SKM-1 treated with dmso at 0.1 percent for 144 hours (cell line): ENCODE measurements around the gene SIRT4.
"Not testable (repeated sequence)": the region's sequence is repeated elsewhere in the genome, so short reads cannot be mapped to it uniquely, and the experiment has no call there.

ENCODE experiments used
- DNase-seq: peaks from one replicate; lab custom pipeline; 2025; ENCODE audit not compliant: unreplicated experiment; lab: John Stamatoyannopoulos, UW

The SIRT4 gene

GRCh38 chr12:120301962-120302815, at the start of gene SIRT4:
SIRT4 (plus strand) TSS chr12:120302321; CDS start chr12:120303562, 1,241 bp downstream.
- peak; percentile 50 for DNase-seq

- DNase-seq, result not testable (repeated sequence)
These were observed 48.8 kb upstream of the SIRT4 start for GRCh38 chr12:120253313-120253712.

- DNase-seq, result no peak
These were observed 47.3 kb upstream of the SIRT4 start for GRCh38 chr12:120254809-120255208.

GRCh38 chr12:120257041-120257821, 44.9 kb upstream of the SIRT4 start:
- DNase-seq, result no peak

- no peak for DNase-seq
These were observed 43.7 kb upstream of the SIRT4 start for GRCh38 chr12:120258323-120258896.

GRCh38 chr12:120259418-120260202, 42.5 kb upstream of the SIRT4 start:
- DNase-seq, result no peak

GRCh38 chr12:120260607-120261006, 41.5 kb upstream of the SIRT4 start:
- DNase-seq, result no peak

GRCh38 chr12:120261951-120262851, 39.9 kb upstream of the SIRT4 start:
- DNase-seq, result no peak

GRCh38 chr12:120262852-120263747, 39.0 kb upstream of the SIRT4 start:
- DNase-seq, result no peak

GRCh38 chr12:120263748-120264085, 38.4 kb upstream of the SIRT4 start:
- DNase-seq, result no peak

- no peak for DNase-seq
These were observed 37.8 kb upstream of the SIRT4 start for GRCh38 chr12:120264086-120264903.

GRCh38 chr12:120264904-120265472, 37.1 kb upstream of the SIRT4 start:
- DNase-seq, result no peak

GRCh38 chr12:120265473-120266179, 36.5 kb upstream of the SIRT4 start, which contains the start of gene PXN:
PXN (minus strand) TSS chr12:120265730; CDS start chr12:120265629, 101 bp downstream.
- no peak for DNase-seq

GRCh38 chr12:120266180-120266870, 35.8 kb upstream of the SIRT4 start:
- no peak for DNase-seq

- no peak for DNase-seq
These were observed 34.4 kb upstream of the SIRT4 start for GRCh38 chr12:120267736-120268135.

GRCh38 chr12:120276734-120277133, 25.4 kb upstream of the SIRT4 start:
- no peak for DNase-seq
